ENCODE data around the gene URB1.
"Not testable (repeated sequence)": the region's sequence is repeated elsewhere in the genome, so short reads cannot be mapped to it uniquely, and the experiment has no call there.

URB1 gene

DNA sequence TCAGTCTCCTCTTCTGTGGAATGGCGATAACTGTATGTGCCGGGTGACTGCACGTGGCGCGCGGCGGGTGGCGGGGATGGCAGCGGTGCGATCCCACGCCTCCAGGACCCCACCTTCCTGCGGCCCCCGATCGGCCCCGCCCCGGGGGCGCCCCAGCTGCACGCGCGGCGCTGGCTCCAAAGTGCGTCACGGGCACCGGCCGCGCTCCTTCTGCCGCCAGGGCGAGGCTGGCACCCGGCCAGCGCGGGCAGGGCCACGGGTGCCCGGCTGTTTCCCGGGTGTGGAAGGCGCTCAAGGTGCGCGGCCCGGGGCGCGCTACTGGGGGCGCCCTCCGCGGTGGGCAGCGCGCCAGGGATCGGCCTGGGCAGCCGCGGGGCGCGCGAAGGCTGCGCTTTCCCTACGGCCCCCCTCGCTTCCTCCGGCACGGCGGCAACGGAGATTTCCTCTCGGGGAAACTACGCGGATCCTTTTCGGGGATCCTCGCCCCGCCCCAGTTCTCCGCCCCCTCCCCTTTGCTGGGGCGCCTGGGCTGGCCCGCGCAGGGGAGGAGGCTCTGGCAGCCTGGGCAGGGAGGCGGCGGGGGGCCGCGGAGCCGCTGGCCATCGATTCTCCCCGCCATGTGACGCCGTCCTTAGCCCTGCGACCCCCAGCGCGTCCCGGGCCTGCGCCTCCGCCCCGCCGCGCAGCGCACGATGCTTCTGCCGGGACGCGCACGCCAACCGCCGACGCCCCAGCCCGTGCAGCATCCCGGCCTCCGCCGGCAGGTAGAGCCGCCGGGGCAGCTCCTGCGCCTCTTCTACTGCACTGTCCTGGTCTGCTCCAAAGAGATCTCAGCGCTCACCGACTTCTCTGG lies 19.6 kb upstream of the URB1 start, which contains the start of gene EVA1C:
EVA1C (plus strand) TSS at position 545 of the 853 bp plus-strand sequence; CDS start at position 693, 148 bp downstream.
- peak; percentile 75 to 80 for DNase-seq

DNA sequence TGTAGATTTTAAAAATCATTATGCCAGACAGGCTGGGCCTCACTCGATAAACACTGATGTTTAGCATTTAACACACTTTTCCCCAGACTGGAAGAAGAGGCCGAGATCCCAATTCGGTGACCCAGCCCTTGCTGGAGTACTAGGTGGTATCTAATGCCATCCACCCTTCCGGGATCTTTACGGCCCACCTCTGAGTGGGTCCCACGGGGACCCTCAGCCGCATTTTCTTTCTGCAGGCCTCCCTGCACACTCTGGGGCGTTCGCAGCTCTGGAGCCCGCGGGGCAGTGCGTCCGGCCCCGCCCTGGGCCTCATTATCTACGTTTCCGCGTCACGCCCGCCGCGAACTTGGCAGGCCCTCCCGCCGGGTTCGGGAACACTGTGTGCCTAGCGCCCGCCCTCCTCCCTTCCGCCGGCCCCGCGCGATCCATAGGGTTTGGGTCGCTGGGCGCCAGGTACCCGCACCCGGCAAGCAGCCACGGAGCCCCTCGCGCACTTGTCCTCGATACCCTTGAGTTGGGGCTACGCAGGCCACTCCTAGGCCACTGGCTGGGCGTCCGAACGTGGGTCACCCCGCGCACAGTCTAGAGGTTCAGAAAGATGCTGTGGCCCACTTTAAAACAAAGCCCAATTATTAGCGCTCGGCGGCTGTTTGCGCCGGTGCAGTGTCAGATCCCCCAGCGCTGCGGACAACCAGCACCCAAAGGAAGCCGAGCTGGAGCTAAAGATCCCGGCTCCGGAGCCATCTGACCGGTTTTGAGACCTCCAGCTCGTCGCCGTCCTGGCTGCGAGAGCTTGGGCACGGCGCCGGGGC lies 18.7 kb upstream of the URB1 start:
- peak; percentile 71 to 79 for DNase-seq

- DNase-seq, result no peak
Observed at GRCh38 chr21:32410916-32411315, 18.1 kb upstream of the URB1 start.

GRCh38 chr21:32410291-32410690 lies 17.5 kb upstream of the URB1 start:
- DNase-seq, result no peak

- no peak for DNase-seq
Observed at GRCh38 chr21:32406405-32406804, 13.6 kb upstream of the URB1 start.

DNA sequence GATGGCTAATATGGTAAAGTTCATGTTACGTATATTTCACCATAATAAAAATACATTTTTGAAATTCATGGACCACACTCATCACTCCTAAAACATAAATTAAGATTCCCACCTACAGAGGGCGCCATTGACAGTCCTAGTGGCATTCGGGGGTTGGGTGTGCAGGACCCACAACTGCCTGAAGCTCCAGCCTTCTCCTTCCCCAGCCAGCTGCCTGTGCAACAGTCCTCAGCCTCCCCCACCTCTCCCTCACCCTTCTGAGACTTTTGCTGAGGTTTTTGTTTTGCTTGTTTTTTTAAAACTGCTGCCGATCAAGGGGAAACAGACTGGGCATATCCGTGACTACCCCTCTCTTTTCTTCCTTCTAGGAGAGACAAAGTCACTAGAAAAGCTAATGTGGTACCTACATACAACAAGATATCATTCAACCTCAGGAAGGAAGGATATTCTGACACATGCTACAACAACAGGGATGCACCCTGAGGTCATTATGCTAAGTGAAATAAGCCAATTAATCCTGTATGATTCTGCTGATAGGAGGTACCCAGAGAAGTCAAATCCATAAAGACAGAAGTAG lies 10.5 kb upstream of the URB1 start:
- DNase-seq, result peak; percentile 50 to 67

GRCh38 chr21:32393677-32394001 lies 827 bp upstream of the URB1 start:
- no peak for DNase-seq

DNA sequence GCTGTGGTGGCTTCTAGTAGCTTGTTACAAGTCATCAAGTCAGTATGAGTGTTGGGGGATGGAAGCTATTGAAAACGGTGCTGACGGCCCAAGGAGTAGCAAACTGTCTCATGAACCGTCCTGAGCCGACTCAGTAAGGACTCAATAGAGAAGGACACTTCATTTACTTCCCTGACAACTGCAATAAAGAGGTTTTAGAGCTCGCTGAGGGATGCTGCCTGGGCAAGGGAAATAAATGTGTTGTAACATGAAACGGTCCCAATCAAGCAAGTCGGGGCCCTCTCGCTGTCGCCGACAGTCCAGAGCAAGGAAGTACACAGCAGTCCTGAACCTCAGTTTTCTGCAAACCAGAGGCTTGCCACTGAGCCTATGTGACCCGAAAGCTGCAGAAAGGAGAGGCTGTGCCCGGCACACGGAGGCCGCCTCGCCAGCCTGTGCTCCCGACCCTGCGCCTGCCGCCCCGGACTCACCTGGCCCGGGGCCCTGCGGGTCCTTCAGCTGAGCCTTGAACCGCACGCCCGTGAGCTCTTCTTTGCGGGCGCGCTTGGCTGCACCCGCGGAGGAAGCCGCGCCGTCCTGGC lies 423 bp downstream of the URB1 start:
- peak in 1 of 2 donors; percentile 23 for DNase-seq

GRCh38 chr21:32391755-32392154 lies 1.1 kb downstream of the URB1 start:
- DNase-seq, result no peak

DNA sequence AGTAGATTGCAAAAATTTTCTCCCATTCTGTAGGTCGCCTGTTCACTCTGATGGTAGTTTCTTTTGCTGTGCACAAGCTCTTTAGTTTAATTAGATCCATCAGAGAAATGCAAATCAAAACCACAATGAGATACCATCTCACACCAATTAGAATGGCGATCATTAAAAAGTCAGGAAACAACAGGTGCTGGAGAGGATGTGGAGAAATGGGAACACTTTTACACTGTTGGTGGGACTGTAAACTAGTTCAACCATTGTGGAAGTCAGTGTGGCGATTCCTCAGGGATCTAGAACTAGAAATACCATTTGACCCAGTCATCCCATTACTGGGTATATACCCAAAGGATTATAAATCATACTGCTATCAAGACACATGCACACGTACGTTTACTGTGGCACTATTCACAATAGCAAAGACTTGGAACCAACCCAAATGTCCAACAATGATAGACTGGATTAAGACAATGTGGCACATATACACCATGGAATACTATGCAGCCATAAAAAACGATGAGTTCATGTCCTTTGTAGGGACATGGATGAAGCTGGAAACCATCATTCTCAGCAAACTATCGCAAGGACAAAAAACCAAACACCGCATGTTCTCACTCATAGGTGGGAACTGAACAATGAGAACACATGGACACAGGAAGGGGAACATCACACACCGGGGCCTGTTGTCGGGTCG lies 2.1 kb downstream of the URB1 start:
- not testable (repeated sequence) for DNase-seq

DNA sequence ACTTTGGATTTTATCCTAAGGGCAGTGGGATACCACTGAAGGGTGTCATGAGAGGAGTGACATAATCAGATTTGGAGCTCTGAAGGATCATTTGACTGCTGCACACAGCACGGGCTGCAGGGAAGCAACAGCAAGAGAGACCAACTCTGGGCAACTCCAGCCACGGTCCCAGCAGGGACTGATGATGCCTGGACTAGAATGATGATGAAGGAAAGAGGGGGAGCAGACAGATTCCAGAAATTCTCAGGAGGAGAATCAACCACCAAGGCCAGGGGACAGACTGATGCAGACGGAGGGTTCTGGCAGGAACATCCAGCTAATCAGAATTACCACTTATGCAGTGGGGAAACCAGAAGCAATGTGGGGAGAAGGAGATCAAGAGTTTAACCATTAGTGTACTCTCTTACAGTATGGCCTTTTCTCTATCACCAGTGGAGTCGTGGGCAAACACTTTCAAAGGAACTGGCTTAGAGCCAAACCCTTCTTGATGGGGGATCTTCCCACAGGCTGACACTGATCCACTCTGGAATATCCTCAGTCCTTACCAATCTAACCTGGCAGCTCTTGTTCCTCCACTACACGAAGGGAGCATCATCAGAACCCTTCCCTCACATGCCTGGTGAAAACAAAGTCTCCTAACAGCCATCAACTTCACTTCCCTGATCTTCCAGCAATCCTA lies 3.3 kb downstream of the URB1 start:
- DNase-seq, result no peak

- DNase-seq, result no peak
Observed at GRCh38 chr21:32388306-32388705, 4.5 kb downstream of the URB1 start.

GRCh38 chr21:32387151-32387550 lies 5.7 kb downstream of the URB1 start:
- DNase-seq, result no peak

GRCh38 chr21:32386195-32386870 lies 6.5 kb downstream of the URB1 start:
- no peak for DNase-seq

DNA sequence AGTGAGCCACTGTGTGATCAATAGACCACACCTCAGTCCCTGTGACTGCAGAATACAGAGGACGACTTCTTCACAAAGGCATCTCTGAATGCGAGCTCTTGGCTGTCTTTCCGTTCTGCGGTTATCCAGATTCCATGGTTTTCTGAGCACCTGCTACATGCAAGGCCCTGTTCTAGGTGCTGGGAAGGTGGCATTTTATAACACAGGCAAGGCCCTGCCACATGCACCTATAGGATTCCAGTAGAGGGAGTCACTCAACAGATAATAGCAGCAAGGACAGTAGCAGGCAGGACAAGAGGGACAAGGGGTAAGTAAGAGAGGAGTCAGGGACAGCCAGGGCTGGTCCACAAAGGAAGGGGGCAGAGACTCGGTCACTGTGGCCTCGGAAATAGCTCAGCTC lies 9.0 kb downstream of the URB1 start:
- no peak for DNase-seq

- DNase-seq, result no peak
Observed at GRCh38 chr21:32382108-32382644, 10.6 kb downstream of the URB1 start.

DNA sequence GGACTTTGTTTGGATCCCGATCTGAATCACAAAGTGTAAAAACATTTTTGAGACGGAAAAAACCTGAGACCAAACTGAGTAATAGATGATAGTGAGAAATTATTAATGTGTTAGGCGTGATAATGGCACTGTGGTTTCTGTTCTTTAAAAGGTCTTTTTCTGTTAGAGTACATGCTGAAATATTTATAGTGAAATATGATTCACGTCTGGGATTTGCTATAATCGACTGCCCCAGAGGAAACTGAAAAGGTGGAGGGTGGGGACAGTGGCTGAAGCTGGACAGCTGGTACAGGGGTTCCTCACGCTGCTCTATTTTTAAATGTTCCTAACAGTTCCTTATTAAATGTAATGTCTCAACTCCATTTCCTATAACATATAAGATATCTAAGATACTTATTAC lies 11.2 kb downstream of the URB1 start:
- DNase-seq, result no peak

DNA sequence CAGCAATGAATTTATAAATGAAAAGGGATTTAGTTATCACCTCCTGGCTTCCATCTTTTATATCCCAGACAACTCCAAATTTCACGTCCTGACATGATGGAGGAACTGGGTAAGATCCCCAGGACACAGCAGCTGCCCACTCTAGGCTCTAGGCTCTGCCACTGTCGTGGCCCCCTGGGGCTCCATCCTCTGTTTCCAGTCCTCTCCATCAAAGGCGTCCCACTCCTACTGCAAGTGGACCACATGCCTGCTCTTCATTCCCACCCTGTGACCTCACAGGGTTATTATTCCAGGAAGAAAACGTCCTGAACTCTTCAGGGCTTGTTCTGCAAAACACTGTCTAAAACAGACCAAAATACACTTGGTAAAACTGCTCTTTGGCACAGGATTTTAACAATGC lies 11.9 kb downstream of the URB1 start:
- DNase-seq, result no peak

- DNase-seq, result no peak
Observed at GRCh38 chr21:32378956-32379355, 13.9 kb downstream of the URB1 start.

DNA sequence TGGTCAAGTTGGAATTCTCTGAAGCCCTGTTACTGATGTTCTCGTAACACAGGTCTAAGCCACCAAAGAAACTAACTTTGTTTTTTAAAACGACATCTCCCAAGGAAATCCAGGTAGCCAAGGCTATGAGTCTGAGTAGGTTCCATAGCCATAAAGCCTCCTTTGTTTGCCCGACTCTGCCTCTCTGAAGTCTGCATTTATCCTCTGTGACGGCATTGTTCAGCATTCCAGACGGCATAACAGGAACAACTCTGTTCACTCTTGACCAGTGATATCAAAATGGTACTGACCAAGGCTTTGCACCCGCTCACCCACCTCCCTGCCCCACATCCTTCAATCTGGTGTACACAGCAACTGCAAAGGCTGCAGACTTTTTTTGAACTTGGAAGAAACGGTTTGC lies 14.8 kb downstream of the URB1 start:
- no peak for DNase-seq

GRCh38 chr21:32377506-32377905 lies 15.3 kb downstream of the URB1 start:
- DNase-seq, result no peak

Data from stimulated activated CD4-positive, alpha-beta T cell treated with anti-CD3 and anti-CD28 coated beads, Interleukin-2, amount 100 ng/mL, for 24 hours (primary cell).